Stromal cell of bone marrow (primary cell): ENCODE results near the gene VAMP4.
"Not testable (repeated sequence)": the region's sequence is repeated elsewhere in the genome, so short reads cannot be mapped to it uniquely, and the experiment has no call there.

Experiments
- DNase-seq: peaks from one replicate; pipeline ENCODE4 v3.0.0-alpha.2; 2012; ENCODE audit warnings: low read depth

VAMP4 gene

DNA sequence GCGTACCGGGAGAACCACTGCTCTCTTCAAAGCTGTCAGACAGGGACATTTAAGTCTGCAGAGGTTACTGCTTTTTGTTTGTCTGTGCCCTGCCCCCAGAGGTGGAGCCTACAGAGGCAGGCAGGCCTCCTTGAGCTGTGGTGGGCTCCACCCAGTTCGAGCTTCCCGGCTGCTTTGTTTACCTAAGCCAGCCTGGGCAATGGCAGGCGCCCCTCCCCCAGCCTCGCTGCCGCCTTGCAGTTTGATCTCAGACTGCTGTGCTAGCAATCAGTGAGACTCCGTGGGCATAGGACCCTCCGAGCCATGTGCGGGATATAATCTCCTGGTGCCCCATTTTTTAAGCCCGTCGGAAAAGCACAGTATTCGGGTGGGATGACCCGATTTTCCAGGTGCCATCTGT is 46.1 kb downstream of the VAMP4 start:
- DNase-seq, result not testable (repeated sequence)

DNA sequence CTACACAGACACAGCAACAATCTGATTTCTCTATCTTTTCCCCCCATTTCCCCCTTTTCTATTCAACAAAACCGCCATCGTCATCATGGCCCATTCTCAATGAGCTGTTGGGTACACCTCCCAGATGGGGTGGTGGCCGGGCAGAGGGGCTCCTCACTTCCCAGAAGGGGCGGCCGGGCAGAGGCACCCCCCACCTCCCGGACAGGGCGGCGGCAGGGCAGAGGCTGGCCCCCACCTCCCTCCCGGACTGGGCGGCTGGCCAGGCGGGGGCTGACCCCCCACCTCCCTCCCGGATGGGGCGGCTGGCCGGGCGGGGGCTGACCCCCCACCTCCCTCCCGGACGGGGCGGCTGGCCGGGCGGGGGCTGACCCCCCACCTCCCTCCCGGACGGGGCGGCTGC is 48.3 kb downstream of the VAMP4 start:
- not testable (repeated sequence) for DNase-seq

DNA sequence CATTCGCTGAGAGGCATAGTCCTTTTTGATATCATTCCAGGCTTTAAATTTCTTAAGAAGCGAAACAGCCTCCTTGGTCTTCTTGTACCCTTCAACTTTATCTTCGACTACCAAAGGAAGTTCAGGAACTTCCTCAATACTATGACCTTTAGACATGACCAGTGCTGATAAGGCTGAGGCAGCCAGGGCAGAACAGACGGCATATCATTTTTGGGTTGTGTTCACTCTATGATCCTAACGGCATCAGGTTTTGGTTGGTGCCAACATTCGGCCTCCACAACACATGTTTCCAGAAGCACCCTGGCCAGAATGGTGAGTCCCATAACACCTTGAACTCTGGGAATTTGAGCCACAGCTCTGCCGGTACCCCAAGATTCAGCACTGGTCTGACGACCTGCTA is 58.0 kb downstream of the VAMP4 start:
- DNase-seq, result no peak

DNA sequence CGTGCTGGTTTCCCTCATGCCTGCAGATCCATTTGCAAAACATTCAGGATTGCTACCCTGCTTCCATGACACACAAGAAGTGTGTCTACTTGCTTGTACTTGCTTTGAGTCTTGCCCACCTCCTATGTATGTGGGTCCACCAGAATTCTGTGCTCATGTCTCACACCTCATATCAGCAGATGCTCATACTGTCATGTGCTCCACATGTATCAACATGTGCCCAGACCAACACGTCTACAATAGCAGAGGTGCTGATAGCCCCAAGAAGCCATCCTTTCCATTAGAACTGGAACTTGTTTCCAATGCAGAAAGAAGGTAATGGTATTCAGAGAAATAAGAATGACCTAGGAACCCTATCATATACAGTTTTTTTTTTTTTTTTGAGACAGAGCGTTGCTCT is 61.5 kb downstream of the VAMP4 start:
- DNase-seq, result no peak

DNA sequence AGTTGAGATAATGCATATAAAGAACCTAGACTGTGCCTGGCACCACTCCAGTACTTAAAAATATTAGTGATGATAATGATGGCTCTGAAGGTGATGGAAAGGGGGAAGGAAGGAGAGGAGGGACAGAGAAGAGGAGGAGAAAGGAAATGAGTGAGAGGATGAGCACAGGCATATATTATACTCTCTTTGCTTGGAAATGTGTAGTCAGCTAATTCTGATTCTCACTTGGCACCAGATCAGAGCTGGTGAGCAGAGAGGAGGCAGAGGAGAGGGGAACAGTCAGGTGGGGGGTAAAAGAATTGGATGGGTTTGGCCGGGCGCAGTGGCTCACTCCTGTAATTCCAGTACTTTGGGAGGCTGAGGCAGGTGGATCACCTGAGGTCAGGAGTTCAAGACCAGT is 65.0 kb downstream of the VAMP4 start:
- DNase-seq, result no peak

DNA sequence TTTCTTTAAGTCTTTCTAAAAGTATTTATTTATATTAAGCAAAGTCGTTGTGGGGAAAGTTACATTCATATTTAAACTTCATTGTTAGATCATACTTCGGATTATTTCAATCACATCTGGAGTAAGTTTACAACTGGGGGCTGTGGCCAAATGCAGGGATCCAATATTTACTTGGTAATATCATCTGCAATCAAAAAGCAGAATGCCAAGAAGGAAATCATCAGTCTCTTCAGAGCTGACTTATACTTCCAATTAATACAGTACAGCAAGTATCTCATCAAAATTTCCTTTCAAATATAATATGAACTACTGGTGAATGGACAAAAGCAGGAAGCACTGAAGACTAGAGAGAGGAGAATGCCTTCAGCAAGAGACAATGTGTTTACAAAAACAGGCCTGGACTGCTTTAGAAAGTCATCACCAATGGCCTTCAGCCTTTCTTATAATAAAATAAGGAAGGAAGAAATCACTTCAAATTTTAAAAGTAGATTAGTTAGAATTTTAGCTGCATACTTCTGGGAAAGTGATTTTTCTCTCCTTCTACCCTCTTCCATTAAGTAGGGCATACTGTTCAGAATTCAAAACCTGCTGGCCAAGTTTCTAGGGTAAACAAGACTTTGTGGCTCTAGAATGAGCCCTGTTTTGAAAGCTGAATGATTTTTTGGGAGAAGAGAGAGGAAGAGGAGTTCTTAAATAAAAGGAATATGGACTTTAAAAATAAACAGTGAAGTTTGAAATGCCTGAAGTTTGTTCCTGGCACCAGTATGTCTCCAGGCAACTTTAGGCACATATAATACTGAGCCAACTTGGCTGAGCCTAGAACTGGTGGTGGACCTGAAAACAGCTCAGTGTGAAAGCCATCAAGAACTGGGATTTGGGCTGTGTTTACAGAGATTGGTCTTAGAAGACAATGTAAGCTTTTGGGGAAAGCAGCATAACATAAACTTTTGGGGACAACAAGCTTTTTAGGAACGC is 67.1 kb downstream of the VAMP4 start:
- DNase-seq, result no peak

DNA sequence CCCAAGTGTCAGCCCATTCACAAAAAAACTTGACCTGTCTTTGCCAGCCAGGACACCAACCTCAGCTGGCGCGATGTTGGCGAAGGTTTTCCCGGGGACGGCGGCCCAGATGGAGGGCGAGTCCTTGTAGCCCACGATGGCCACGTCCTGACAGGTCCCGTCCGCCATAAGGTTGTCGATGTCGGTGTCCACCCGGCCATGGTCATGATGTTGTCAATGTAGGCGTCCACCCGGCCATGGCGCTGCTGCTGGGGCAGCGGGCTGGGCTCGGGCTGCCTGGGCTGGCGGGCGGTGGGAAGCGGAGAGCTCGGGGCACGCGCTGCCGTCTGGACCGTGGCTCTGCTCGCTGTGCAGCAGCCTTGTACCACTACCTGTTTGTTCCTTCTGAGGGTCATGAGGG is 71.1 kb downstream of the VAMP4 start:
- DNase-seq, result no peak

DNA sequence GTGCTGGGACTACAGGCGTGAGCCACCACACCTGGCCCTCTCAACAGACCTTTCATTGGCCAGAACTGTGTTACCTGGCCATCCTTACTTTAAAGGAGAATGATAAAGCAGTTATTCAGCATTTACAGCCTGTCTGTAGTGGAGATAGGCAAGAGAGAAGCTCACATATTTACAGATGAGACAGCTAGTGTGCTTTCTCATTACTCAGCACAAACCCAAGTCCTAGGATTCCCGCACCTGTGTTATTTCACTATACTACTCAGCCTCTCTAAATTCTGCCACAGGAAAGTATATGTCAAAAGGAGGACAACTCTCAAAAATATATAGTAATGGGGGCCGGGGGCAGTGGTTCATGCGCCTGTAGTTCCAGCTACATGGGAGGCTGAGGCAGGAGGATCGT is 73.5 kb downstream of the VAMP4 start:
- no peak for DNase-seq

DNA sequence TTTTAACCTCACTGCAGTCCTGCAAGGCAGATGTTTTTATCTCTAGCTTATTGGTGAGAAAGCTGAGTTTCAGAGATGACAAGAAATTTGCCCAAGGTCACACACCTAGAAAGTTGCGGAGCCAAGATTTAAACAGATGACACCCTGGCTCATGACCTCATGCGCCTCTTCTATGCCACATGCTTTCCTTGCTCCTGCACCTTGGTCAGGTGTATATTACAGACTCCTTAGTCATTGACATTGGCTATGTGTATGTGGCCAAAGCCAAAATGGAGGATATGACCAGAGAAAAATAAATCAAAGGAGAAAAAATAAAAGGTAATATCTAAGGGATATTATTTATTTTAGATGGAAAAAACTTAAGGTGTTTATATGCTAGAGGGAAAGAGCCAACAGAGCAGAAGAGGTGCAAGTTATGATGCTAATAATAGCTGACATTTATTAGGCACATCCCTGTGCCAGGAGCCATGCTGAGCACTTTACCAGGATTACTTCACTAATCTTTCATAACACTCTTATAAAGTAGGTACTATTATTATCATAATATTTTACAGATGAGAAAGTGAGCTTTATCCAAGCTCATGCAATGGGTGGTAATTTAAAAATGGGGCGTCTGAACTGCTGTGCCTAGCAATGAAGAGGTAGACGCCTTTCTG is 75.6 kb downstream of the VAMP4 start:
- DNase-seq, result no peak

DNA sequence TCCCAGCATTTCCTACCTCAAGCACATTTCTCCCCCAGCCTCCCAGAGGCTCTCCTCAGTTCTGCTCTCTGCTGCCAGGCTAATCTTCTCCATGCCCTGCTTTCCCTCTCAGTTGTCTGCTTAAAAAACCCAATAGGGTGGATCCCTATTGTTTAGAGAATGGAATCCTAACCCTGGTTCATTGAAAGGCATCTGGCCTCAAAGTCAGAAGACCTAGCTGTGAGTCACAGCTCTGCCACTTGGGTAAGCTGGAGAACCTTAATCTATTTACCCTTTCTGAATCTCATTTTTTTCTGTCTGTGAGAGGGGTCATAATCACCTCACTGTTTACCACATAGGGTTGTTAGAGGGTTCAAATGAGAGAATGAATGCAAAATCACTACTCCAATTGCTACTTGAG is 76.9 kb downstream of the VAMP4 start:
- DNase-seq, result no peak

DNA sequence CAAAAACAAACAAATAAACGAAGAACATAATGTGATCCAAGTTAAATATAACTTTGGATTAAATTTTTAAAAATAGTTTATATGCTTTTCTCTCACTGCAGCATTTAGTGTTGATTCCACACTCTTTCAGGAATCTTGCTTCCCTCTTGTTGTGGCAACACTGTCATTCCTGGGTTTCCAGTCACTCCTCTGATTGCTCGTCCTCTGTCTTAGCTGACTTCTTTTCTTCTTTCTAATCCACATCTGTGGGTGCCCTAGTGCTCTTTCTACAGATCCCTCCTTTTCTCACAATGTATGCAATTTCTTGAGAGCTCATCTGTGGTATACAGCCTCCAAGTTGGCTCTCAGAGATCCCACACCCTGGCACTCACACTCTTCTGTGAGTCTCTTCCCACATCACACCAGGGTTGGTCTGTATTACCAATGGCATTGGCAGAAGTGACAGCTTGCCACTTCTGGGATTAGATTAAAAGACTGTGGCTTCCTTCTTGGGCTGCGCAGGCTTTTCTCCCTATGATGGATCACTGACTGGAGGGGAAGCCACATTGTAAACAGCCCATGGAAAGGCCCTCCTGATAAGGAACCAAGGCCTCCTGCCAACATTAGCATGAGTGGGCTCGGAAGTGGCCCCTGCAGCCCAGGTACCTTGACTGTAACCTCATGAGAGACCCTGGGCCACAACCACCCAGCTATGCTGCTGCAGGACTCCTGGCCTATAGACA is 77.8 kb downstream of the VAMP4 start:
- DNase-seq, result no peak

DNA sequence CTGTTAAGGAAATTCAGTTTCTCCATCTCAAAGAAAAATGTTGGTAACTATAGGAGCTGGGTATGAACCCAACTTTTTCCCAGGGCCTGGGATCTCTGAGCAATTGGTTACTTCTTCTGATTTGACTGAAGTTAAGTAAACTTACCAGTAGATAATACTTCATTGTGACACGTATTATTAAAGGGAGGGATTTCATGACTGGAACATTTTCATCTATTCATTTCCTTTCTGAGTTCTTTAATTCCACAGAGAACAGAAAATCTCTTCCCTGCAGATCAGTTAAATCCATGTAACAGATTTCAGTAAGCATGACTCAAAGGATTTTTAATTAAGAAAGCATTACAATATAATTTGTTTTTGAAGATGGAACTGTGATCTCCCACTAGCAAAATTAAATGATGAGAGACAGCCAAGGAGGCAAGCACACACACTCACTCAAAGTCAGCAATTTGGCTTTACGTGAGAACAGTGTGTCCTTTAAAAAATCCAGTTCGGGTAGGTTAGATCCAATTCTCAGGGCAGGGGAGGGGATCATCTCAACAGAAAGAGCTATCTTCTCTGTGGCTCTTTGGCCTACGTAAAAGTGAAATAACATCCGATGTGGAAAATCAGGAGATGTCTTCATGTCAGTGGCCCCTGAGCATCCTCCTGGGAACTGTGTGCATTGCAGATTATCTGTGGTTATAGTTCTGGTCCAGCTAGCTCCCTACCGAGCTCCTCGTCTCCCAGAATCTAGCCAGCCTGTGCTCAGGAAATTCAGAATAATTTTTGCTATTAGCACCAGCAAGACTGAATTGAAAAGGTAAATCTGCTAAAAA is 78.6 kb downstream of the VAMP4 start:
- DNase-seq, result no peak

DNA sequence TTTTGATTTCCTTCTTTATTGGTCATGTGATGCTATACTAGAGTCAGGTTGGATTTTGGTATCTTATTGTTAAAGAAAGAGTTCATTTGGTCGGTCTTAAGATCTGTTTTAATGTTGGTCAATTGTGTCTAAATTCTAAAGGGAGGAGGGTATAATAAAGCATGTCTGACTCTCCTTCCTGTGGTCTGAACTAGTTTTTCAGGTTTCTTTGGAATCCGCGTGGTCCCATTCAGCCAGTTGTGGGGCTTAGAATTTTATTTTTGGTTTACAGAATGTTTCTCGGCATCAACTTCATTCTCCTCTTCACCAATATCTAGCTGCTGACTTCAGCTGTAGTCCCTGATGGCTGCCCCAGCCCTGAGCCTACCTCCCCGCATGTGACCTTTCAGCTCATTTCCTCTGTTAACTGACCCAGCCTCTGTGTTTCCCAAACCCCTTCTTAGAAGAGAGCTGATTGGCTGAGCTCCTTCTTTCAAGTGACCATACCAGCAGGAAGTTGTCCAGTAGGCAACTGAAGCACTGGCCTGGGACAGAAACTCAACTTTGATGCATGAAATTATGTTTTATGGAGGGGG is 80.7 kb downstream of the VAMP4 start:
- no peak for DNase-seq

DNA sequence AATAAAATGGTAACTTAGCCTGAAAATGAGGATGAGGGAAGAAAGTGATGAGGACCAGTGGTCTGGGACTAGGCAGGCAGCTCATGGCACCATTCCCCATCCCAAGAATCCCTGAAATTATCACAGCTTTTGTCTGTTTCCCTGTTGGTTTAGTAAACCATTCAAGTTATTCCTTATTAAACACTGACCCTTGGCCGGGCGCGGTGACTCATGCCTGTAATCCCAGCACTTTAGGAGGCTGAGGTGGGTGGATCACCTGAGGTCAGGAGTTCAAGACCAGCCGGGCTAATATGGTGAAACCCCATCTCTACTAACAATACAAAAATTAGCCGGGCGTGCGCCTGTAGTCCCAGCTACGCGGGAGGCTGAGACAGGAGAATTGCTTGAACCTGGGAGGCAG is 85.7 kb downstream of the VAMP4 start:
- DNase-seq, result not testable (repeated sequence)

DNA sequence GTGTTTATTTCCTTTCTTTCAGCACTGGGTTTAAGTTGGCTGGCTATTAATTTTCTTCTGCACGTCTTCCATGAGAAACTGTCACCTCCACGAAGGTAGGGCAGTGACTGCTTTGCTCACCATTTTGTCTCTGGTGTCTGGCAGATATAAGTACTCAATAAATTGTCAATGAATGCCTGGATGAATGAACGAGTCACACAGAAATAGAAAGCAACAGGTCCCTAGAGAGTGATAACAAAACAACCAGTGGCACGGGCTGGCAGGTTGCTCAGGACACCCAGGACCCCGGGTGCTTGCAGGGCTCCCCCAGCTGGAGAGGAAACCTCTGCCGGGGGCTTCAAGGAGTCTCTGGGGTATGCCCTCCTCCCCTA is 86.1 kb downstream of the VAMP4 start:
- no peak for DNase-seq

DNA sequence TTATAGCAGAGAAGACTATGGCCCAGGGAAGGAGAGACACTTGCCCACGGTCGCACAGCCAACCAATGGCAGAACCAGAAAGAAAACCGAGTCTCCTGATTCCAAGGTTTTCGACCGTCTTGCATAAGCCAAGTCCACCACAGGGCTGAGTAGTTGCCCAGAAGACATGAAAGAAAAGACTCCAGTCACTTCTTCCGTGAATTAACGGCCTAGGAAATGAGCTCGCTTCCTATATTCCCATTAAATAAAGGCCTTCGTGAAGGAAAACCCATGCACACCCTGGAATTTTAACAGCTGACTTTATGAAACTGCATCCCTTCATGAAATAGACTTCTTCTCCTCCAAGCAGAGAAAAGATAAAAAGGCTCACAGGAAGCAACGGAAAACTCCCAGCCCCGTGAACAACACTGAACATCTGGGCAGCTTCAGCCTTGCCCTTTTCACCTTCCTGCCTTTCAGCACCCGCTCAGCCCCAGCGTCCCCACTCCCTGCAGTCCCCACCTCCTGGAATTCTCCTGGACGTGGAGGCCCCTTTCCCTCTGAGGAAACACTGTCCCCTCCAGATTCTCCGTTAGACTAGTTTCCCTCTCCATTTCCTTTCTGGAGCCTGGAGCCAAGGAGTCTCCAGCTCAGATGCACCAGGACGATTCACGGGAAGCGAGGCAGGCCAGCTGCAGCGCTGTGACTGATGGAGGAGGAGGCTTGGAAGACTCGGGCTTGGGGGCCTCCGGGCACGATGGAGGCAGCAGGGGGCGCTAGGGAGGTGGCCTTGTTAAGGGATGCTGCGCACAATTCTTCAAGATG is 86.7 kb downstream of the VAMP4 start:
- no peak for DNase-seq

DNA sequence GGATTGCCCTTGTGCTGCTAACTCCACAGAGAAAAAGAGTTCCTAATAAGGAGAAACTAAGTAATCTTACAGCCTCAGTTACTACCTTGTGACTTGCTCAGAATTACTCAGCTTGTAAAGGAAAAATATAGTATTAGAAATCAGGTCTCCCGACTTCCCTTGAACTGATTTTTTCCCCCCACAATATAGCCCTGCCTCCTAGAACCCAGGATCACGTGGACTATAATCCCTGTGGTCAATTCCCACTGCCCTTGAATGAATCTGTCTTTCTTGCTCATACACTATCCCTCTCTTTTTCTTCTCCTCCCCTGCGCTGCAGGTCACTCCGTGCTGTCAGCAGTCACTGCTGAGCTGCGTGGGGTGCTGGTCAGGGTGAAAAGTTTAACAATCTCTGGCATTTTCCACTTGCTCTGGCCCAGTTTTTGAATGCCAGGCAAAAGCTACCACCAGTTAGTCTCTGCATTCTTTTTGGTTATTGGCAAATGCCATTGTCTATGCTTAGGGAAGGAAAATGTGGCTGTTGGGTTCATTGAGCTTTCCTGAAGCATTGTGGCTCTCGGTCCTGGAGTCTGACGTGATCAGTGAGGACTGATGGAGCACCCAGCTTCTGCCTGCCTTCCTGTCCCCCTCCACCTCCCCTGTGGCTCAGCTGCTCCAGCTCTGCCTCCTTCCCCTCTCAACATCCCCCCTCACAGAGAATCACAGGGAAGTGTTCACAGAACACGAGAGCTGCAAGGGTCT is 87.5 kb downstream of the VAMP4 start:
- DNase-seq, result no peak

DNA sequence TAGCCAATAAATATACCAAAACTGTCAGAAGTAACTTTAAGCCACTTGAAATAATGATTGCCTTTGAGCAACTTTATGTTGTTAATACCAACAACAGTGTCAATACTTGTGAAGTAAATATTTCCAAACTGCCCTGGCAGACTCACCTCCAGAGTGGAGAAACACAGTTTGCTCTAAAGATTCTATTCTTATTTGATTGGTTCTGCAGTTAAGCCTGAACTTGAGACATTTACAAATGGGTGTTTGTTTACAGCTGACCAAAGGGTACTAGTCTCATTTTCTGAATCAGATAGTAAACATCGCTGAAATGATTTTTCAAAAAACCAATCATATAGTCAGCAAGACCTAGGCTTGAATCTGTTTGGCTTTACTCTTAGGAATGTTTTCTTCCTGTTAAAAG is 88.1 kb downstream of the VAMP4 start:
- no peak for DNase-seq

DNA sequence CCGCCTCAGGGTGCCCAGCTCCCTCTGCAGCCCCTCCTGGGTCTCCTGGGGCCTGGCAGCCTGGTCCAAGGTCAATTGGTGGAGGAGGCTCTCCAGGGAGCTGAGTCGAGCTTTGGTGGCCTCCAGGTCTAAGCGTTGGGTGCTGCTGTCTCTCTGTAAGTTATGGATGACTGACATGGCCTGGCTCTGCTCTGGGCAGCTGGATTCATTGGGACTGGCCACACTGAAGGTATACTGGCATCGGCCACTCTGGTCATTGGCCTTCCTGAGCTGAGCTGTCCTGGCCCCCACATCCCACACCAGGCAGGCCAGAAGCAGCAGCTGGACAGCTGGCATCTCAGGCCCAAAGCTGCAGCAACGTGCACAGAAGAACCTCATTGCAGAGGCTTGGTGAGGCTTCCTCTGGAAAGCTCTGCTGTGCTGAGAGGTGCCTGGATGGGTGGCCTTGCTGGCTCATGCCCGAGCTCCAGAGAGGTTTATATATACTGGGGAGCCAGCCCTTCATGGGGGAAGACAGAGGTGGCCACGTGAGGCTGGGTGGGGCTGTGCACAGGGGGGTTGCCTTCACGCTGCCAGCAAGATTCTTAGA is 89.5 kb downstream of the VAMP4 start, which contains the start of gene MYOC:
Gene MYOC (minus strand): TSS at position 455 of the 589 bp plus-strand sequence. CDS start 77 bp downstream, at position 378.
- no peak for DNase-seq
